Trophoblast cell (in vitro differentiated cells and primary cell): ENCODE results near the gene SDHC.
A peak's percentile ranks its signal among the peaks of the same experiment; 100 is the strongest.
"Not testable (repeated sequence)": the region's sequence is repeated elsewhere in the genome, so short reads cannot be mapped to it uniquely, and the experiment has no call there.

Source experiments
- DNase-seq, 2 donors: peaks; one replicate each; pipeline ENCODE4 v3.0.0-alpha.2; 2016
- H2AFZ ChIP-seq: 2 replicates; pipeline ENCODE4 v1.6.1; 2013; ENCODE audit warnings: low read length, moderate library complexity, mild to moderate bottlenecking; ENCODE audit not compliant: insufficient read depth, poor library complexity
- H2AK5ac ChIP-seq: 2 replicates; pipeline ENCODE4 v1.6.1; 2013; ENCODE audit warnings: mild to moderate bottlenecking, low read length
- H2BK120ac ChIP-seq: 2 replicates; pipeline ENCODE4 v1.6.1; 2013; ENCODE audit warnings: low read length, mild to moderate bottlenecking, moderate library complexity; ENCODE audit not compliant: insufficient read depth, poor library complexity
- H2BK12ac ChIP-seq: 2 replicates; pipeline ENCODE4 v1.6.1; 2013; ENCODE audit warnings: mild to moderate bottlenecking, low read length, moderate library complexity
- H2BK5ac ChIP-seq: 2 replicates; pipeline ENCODE4 v1.6.1; 2013; ENCODE audit warnings: low read length, low read depth, moderate library complexity, mild to moderate bottlenecking; ENCODE audit not compliant: poor library complexity
- H3K14ac ChIP-seq: 2 replicates; pipeline ENCODE4 v1.6.1; 2013; ENCODE audit warnings: mild to moderate bottlenecking, low read length
- H3K18ac ChIP-seq: 2 replicates; pipeline ENCODE4 v1.6.1; 2013; ENCODE audit warnings: mild to moderate bottlenecking, low read length
- H3K23ac ChIP-seq: 2 replicates; pipeline ENCODE4 v1.6.1; 2013; ENCODE audit warnings: low read length
- H3K27ac ChIP-seq: 2 replicates; pipeline ENCODE4 v1.5.1; 2013; ENCODE audit warnings: low read depth, mild to moderate bottlenecking, inconsistent platforms, low read length, moderate library complexity
- H3K27me3 ChIP-seq: 2 replicates; pipeline ENCODE4 v1.6.1; 2013; ENCODE audit warnings: inconsistent platforms, mild to moderate bottlenecking, low read length, moderate library complexity; ENCODE audit not compliant: insufficient read depth
- H3K36me3 ChIP-seq, 2 experiments: 1 replicate in 1 of 2; 2 replicates in 1 of 2; pipeline ENCODE4 v1.6.1; 2013; ENCODE audit warnings: low read length in 2 of 2, mild to moderate bottlenecking in 2 of 2, moderate library complexity in 1 of 2; ENCODE audit not compliant: insufficient read depth in 2 of 2, control insufficient read depth in 1 of 2
- H3K4ac ChIP-seq: 2 replicates; pipeline ENCODE4 v1.6.1; 2013; ENCODE audit warnings: low read depth, mild to moderate bottlenecking, low read length, moderate library complexity
- H3K4me1 ChIP-seq, 2 experiments: 1 replicate in 1 of 2; 2 replicates in 1 of 2; pipeline ENCODE4 v1.6.1; 2013; ENCODE audit warnings: low read length in 2 of 2, mild to moderate bottlenecking in 2 of 2, moderate library complexity in 1 of 2; ENCODE audit not compliant: insufficient read depth in 2 of 2, control insufficient read depth in 1 of 2
- H3K4me2 ChIP-seq: 2 replicates; pipeline ENCODE4 v1.6.1; 2013; ENCODE audit warnings: inconsistent platforms, mild to moderate bottlenecking, low read length, moderate library complexity
- H3K4me3 ChIP-seq: 2 replicates; pipeline ENCODE4 v1.5.1; 2013; ENCODE audit warnings: mild to moderate bottlenecking, low read depth, low read length, inconsistent platforms
- H3K79me1 ChIP-seq: one replicate; pipeline ENCODE4 v1.6.1; 2013; ENCODE audit warnings: low read length
- H3K79me2 ChIP-seq: 2 replicates; pipeline ENCODE4 v1.6.1; 2013; ENCODE audit warnings: low read length, mild to moderate bottlenecking; ENCODE audit not compliant: control insufficient read depth, insufficient read depth, poor library complexity
- H3K9ac ChIP-seq: 2 replicates; pipeline ENCODE4 v1.6.1; 2013; ENCODE audit warnings: mild to moderate bottlenecking, low read length
- H3K9me3 ChIP-seq: 2 replicates; pipeline ENCODE4 v1.6.1; 2013; ENCODE audit warnings: low read depth, mild to moderate bottlenecking, control low read depth, inconsistent platforms, low read length; ENCODE audit not compliant: insufficient read depth
- H4K12ac ChIP-seq: 2 replicates; pipeline ENCODE4 v1.6.1; 2013; ENCODE audit warnings: low read depth, mild to moderate bottlenecking, low read length, moderate library complexity
- H4K8ac ChIP-seq: 2 replicates; pipeline ENCODE4 v1.6.1; 2013; ENCODE audit warnings: low read depth, mild to moderate bottlenecking, low read length, moderate library complexity
- H4K91ac ChIP-seq: one replicate; pipeline ENCODE4 v1.6.1; 2013; ENCODE audit warnings: low read depth, mild to moderate bottlenecking, low read length, moderate library complexity
- WGBS: extraction: QIAGEN DNeasy Blood & Tissue Kit; methylation state at CpG from one replicate; pipeline ENCODE4 v1.1.7; 2013; ENCODE audit warnings: missing lambda C conversion rate; ENCODE audit not compliant: insufficient read length, insufficient coverage; ENCODE audit errors: extremely low coverage; 5-methylcytosine and 5-hydroxymethylcytosine counted together

The SDHC gene

GRCh38 chr1:161389158-161389557, 75.0 kb downstream of the SDHC start:
- not testable (repeated sequence) for H2AFZ ChIP-seq, H3K4me1 ChIP-seq, H3K4ac ChIP-seq, H4K12ac ChIP-seq, H4K91ac ChIP-seq, H3K4me3 ChIP-seq, H3K18ac ChIP-seq, H3K27ac ChIP-seq, H3K79me1 ChIP-seq, H3K23ac ChIP-seq, H3K36me3 ChIP-seq, H2BK5ac ChIP-seq, H3K14ac ChIP-seq, H2BK12ac ChIP-seq, H3K9ac ChIP-seq, H3K79me2 ChIP-seq, H2AK5ac ChIP-seq, H3K9me3 ChIP-seq, H3K27me3 ChIP-seq, H2BK120ac ChIP-seq, H4K8ac ChIP-seq
- peak in 1 of 2 donors; percentile 15 for DNase-seq
- H3K4me2 ChIP-seq = peak overlapping the region; percentile 73
- whole genome bisulfite sequencing = no CpG with 5 or more reads among the region's 16 CpGs

DNA sequence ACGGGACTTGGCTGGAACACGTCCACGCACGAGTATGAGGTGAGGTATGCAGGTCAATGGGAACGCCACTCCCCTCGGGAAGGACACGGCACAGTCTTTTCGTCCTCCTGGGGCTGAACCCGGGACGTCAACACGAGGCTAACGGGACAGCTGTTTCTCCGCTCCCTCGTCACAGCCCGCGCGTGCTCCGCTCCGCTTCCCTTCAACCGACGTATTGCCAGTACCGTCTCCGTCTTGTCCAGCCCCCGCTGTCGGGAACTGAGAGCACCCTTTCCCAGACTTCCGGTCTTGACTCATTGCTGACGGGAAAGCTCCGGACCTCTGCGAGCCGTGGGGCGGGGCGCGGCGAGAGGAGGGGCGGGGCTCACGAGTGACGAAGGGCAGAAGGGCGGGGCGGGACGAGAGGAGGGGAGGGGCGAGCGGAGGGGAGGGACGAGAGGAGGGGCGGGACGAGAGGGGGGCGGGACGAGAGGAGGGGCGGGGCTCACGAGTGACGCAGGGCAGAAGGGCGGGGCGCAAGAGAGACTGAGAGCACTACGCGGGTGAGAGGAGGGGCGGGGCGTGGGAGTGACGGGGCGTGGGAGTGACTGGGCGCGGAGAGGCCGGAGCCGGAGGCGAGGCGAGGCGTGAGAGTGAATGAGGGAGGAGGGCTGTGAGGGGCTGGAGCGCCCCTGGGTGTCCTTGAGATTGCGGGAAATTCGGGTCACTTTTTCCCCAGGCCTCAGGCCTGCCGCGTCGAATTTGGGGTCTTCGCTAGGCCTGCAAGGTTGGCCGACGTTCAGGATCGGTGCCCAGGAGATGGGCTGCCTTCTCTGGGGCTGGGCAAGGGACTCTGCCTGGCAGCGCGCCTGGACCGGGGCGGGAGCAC, 75.7 kb downstream of the SDHC start:
- Histone ChIP-seq H3K79me2 (peaks cover 4% of the 10 kb centered on the region), H3K9ac (peak overlapping the region; percentile 82), H3K9me3 (no peaks in the 10 kb centered on the region), H3K14ac (peak overlapping the region; percentile 62), H3K27ac (peak overlapping the region; percentile 7), H2BK12ac (no peak overlapping the region), H2AFZ (peak overlapping the region; percentile 77), H4K12ac (peak overlapping the region; percentile 75), H3K18ac (peak overlapping the region; percentile 55), H3K23ac (no peak overlapping the region), H3K4me1 (peaks cover 0 to 3% of the 10 kb centered on the region in 2 experiments), H3K27me3 (no peaks in the 10 kb centered on the region), H3K79me1 (peaks cover 7% of the 10 kb centered on the region), H3K4me2 (peak overlapping the region; percentile 97), H2BK120ac (peak overlapping the region; percentile 33), H4K91ac (peak overlapping the region; percentile 52), H2BK5ac (peak overlapping the region; percentile 1), H4K8ac (peak overlapping the region; percentile 76), H3K36me3 (no peaks in the 10 kb centered on the region), H3K4me3 (peak overlapping the region; percentile 81), H3K4ac (peak overlapping the region; percentile 24), H2AK5ac (no peak overlapping the region)
- peak; percentile 97 to 98 for DNase-seq
- no CpG with 5 or more reads among the region's 79 CpGs for WGBS

DNA sequence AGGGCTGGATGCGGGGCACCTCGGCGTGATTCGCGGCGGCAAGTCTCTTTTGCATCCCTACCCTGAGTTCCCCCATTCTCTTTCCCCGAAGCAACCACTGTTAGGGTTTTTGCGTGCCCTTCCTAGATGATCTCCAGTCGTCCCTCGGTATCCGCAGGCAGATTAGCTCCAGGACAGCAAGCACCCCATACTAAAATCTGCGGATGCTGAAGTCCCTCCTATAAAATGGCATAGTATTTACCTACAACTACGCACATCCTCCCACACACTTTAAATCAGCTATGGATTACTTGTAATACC, 76.3 kb downstream of the SDHC start:
- Histone ChIP-seq H3K14ac (peak overlapping the region; percentile 58), H2BK12ac (no peak overlapping the region), H3K4me1 (peaks cover 0 to 3% of the 10 kb centered on the region in 2 experiments), H3K4me2 (peak overlapping the region; percentile 97), H4K91ac (peak overlapping the region; percentile 49), H2AK5ac (no peak overlapping the region), H3K4me3 (peak overlapping the region; percentile 81), H3K9ac (peak overlapping the region; percentile 82), H3K4ac (no peak overlapping the region), H3K36me3 (no peaks in the 10 kb centered on the region), H2BK120ac (peak overlapping the region; percentile 26), H3K27ac (no peak overlapping the region), H2AFZ (peak overlapping the region; percentile 77), H3K9me3 (no peaks in the 10 kb centered on the region), H3K27me3 (no peaks in the 10 kb centered on the region), H3K23ac (no peak overlapping the region), H4K8ac (peak overlapping the region; percentile 64), H2BK5ac (no peak overlapping the region), H3K79me2 (peaks cover 4% of the 10 kb centered on the region), H3K18ac (peak overlapping the region; percentile 50), H4K12ac (peak overlapping the region; percentile 21), H3K79me1 (peaks cover 7% of the 10 kb centered on the region)
- no peak for DNase-seq
- WGBS = no CpG with 5 or more reads among the region's 13 CpGs

- H3K27me3 ChIP-seq, H3K4me3 ChIP-seq, H4K8ac ChIP-seq, H3K9ac ChIP-seq, H3K4me1 ChIP-seq, H2AK5ac ChIP-seq, H2BK120ac ChIP-seq, H2AFZ ChIP-seq, H3K79me1 ChIP-seq, H2BK12ac ChIP-seq, H3K14ac ChIP-seq, H3K4ac ChIP-seq, H3K79me2 ChIP-seq, H3K9me3 ChIP-seq, H3K18ac ChIP-seq, H4K12ac ChIP-seq, H3K27ac ChIP-seq, H3K23ac ChIP-seq, H3K36me3 ChIP-seq, H3K4me2 ChIP-seq, H4K91ac ChIP-seq, H2BK5ac ChIP-seq, DNase-seq: not testable (repeated sequence)
- no CpG with 5 or more reads among the region's 7 CpGs for WGBS
Observed at GRCh38 chr1:161391136-161391535, 77.0 kb downstream of the SDHC start.
